NOMO-1 treated with dmso at 0.1 percent for 144 hours (cell line): Measurements from ENCODE around the gene RNASE2.

Source experiments
- DNase-seq: peaks from one replicate; lab custom pipeline; 2025; ENCODE audit not compliant: unreplicated experiment; lab: John Stamatoyannopoulos, UW

Gene RNASE2

DNA sequence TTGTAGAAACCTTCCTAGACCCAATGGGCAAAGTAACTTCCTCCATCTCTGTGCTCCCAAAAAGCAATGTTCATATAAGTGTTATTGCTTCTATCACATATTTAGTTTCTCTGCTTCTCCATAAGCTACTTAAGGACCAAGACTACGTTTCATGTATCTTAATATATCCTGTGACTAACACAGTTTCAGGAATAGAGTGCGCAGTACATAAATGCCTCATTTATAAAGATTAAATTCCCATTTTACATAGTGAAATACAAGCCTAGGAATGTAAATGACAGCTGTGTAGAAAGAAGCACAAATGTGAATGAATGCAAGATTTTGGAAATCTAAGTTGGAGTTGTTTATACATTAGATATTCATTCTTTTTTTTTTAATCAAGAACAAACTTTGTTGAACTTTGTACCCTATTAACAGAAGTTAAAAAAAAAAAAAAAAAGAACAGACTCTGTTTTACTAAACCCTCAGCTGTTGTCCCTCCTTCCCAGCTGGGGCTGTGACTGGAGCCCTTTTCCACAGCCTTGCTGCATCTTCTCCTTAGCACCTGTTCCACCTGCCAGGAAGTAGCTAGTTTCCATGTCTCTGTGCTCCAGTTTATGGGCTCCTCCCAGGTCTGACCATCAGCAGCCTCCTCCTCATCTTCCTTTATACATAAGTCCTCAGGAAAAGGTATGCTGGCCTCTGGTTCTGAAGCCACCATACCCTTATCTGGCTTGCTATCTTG is 27.5 kb downstream of the RNASE2 start:
- DNase-seq, result no peak

DNA sequence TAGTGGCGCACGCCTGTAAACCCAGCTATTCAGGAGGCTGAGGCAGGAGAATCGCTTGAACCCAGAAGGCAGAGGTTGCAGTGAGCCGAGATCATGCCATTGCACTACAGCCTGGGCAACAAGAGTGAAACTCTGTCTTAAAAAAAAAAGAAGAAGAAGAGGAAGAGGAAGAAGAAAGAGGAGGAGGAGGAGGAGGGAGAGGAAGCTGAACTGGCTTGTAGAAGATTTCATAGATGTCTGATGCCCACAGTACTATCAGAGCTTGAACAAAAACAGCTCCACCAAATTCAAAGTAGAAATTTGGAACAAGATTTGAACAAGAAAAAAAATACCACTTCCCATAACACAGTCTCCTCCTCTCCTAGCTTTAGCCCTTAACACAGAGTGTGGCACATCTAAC is 30.4 kb downstream of the RNASE2 start:
- peak; percentile 32 for DNase-seq

DNA sequence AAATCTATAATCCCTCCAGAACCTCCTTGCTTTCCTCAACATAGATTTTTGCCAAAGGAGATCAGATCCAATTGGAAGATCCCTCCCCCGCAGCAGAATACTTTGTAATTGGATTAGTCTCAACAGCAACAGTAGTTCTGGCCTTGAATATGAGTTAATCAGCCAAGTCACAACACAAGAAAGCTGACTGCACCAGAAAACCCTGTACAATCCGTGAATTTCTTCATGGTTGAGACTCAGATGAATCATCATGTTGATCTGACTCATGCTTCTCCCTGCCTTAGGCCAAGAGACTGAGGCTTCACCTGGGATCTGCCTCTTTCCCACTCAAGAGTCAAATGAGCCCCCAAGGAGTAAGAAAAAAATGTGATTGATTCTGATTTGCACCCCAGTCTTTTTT is 31.5 kb downstream of the RNASE2 start:
- DNase-seq, result no peak

DNA sequence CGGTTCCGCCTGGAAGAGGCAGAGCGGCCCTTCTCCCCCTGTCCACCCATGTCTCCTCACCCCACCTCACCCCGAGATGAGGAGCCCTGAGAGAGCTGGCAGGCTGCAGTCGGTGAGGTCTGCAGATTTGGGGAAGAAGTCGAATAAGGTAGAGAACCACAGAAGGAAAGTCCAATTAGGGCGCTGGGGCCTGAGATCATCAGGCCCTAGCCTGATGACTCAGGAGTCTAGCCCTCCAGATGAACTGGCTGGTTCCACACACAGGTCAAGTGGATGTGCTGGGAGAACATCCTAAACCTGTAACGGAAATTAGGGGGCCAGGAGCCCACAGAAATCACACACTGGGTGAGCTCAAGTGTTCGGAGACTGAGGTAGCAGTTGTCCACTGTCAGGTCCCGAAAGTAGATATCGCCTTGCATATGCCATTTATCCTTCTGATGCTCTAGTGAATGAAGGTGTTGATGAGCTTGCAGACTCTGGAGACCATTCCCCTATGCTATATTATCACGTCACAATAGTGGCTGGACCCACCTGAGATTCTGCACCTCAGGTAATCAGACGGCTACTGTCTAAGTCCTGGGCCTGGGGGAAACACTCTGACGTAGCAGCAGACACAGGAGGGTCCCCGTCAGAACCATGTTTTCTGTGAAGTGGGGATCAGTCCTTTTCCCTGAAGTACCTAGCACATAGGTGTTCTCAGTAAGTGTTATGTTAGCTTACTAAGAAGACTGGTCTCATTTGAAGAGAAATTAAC is 33.6 kb downstream of the RNASE2 start:
- peak; percentile 63 for DNase-seq

DNA sequence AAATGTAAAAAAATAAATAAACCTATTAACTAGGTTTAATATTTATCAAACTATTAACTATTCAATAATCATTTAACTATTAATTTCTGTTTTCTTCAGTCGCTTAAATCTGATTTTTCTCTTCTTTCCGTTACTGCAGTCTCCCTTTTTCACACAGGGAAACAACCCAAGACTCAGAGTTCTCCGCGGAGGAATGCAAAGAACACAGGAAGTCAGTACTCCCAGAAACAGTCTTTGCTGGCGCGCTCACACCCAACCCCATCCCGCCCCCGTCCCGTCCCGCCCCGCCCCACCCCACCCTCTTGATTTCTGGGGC is 34.1 kb downstream of the RNASE2 start:
- no peak for DNase-seq

DNA sequence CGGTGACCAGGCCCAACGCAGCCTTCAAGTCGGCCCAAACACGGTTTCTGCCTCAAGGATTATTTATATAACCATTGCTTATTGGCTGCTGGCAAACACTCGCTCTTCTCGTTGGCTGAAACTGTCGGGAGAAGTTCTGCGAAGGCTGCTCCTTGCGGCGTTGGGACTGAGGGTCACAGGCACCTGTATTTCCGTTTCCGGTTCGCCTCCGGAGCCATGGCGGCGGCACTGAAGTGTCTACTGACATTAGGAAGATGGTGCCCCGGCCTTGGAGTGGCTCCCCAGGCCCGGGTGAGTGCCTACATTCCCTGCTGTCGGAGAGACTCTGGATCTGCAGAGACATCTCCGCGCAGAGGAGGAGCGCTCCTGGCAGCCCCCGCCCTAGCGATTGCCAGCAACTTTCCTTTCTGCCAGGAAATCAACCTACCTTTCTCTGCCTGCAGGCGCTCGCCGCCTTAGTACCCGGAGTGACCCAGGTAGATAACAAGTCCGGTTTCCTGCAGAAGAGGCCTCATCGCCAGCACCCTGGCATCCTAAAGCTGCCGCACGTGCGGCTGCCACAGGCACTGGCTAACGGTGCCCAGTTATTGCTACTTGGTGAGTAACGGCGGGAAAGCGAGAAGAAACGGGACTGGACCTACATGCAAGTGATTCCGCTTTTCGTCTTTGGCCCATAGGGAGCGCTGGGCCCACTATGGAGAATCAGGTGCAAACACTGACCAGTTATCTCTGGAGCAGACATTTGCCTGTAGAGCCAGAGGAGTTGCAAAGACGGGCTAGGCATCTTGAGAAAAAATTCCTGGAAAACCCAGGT is 34.7 kb downstream of the RNASE2 start, which contains the start of gene METTL17:
TSS of gene METTL17 (plus strand) at position 194 of the 814 bp plus-strand sequence. CDS start at position 217, 23 bp downstream.
- DNase-seq, result peak; percentile 96

DNA sequence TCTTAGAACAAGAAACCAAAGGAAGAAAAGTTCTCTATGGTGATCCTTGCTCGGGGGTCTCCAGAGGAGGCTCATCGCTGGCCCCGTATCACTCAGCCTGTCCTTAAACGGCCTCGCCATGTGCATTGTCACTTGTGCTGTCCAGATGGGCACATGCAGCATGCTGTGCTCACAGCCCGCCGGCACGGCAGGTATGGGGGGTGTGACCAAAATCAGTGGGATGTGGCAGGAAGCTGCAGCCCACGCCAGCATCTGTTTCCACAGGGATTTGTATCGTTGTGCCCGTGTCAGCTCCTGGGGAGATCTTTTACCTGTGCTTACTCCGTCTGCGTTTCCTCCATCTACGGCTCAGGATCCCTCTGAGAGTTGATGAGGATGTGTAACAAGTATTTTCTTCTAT is 41.2 kb downstream of the RNASE2 start:
- DNase-seq, result no peak

DNA sequence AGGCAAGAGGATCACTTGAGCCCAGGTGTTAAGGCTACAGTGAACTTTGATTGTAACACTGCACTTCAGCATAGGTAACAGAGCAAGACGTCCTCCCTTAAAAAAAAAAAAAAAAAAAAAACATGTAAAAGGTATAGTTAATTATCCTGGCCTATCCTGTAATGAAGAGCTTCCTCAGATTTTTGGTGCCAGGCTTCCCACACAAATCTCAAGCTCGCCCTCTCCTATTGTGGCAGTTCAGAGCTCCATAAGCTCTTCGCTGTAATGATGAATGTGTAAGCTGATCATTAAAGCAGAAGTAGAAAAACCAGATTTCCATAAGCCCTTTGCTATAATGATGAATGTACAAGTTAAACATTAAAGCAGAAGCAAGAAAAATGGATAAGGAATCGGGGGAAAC is 41.8 kb downstream of the RNASE2 start:
- no peak for DNase-seq

DNA sequence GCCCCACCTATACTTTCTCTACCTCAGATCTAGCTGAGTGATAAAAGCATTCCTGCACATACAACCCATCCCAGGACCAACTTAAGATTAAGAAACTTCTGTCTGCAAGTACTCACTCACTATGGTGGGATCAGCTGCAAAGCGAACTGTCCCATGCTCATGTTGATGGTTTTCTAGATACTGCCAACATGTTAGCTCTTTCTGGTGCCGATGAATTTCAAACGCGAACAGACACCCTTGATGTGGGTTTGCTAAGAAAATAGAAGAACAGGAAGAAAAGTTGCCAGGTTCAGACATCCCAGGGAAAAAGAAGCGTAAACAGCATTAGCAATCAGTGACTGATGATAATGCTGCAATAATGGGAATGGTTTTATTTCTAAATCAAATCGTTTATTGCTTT is 42.3 kb downstream of the RNASE2 start:
- DNase-seq, result no peak

DNA sequence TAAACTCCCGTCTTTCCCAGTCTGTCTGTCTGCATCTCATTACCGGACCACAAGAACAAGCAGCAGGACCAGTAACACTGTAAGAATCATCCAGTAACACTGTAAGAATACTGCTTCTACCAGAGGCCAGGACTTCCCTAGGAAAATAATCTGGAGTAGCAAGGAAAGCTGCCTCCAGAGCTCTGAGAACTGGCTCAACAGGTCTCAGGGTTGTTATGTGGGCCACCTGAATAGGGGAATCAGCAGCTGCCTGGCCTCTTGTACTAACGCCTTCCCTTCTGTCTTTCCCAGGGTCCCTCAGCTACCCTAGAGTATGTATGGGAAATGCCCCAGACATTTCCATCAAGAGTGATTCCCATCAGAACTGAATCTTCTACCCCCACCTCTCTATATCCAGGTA is 42.9 kb downstream of the RNASE2 start:
- DNase-seq, result no peak

DNA sequence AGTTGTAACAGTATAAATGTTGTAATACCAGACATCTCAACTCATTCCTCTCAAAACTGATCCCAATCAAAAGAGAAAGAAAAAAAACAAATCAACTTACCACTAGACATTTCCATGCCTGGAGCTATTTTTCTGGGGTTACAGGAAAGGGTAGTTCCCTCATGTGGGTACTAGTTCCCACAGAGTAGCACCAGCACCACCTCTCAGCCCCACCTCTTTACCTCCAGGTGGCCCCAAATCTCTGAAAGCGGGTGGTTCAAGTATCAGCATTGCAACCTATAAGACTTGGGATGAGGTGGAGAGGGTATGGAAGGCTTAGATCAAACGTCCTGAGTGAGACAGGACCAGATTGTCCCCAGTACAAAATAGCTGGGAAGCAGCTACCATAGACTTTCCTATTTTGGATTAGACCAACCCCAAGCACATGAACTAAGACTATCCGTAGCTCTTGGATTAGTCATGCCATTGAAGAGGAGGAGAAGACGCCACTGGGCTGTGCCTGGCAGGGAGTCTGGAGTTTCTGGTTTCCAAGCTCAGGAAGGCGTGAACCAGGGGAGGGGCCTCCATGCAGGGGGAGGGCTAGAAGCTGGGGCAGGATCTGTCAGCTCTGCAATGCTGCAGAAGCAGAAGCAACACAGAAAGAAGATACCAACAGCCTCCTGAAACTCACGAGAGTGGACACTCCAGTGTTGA is 43.5 kb downstream of the RNASE2 start, which contains the start of gene SLC39A2:
TSS of gene SLC39A2 (plus strand) at position 620 of the 693 bp plus-strand sequence. CDS start 154 bp downstream, outside the sequence.
- DNase-seq, result no peak

DNA sequence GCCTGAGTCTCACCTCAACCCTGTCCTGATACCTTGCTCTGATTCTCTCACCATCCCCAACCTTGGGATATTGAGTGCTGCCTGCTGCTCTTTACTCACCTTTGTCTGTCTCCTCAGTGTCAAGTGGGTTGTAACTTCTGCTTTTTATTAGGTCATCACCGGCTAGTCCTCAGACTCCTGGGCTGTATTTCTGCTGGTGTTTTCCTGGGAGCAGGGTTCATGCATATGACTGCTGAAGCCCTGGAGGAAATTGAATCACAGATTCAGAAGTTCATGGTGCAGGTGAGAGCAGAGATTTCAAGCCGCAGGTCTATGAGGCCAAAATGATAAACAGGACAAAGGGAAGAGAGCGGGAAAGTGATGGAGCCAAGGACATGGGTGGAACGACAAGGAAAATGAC is 44.3 kb downstream of the RNASE2 start:
- DNase-seq, result no peak

DNA sequence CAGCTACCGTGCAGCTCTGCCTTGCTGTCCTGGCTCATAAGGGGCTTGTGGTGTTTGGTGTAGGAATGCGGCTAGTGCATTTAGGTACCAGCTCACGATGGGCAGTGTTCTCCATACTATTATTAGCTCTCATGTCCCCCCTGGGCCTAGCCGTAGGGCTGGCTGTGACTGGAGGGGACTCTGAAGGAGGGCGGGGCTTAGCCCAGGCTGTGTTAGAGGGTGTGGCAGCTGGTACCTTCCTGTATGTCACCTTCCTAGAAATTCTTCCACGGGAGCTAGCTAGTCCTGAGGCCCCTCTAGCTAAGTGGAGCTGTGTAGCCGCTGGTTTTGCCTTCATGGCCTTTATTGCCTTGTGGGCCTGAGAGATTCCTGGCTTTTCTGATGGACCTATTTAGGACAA is 45.9 kb downstream of the RNASE2 start:
- DNase-seq, result no peak

DNA sequence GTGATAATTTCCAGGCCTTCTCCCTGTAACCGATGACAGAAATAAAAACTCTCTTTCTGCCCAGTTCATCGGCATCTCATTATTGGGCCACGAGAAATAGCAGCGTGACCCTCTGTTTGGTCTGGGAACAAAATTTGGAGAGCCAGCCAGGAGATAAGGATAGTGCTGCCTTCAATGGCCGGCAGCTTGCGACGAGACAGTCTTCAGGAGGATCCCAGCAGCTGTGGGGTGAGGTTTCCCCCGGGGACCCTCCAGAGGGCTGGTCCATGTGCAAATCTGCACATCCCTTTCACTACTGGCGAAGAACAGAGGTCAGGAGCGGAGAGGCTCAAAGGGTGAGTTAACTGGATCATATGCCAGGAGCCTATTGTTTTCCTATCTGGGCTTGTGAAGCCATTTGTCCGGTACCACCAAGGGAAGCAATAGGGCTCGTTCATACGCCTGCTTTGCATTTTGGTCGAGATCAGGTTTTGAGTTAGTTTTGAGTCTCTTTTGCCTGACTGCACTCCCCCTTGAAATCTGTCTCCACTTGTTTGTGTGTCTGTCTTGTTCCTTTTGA is 48.6 kb downstream of the RNASE2 start:
- DNase-seq, result no peak
